Measurements from ENCODE around the gene GNG3. TPM values are rescaled to one million over a fixed set of nuclear protein-coding genes. Genes with fewer than 3 reads are reported as not detected.

GNG3 gene
- total and polyA plus RNA-seq, 2 experiments from 2014 or later: 2.1 to 7.2 TPM

DNA sequence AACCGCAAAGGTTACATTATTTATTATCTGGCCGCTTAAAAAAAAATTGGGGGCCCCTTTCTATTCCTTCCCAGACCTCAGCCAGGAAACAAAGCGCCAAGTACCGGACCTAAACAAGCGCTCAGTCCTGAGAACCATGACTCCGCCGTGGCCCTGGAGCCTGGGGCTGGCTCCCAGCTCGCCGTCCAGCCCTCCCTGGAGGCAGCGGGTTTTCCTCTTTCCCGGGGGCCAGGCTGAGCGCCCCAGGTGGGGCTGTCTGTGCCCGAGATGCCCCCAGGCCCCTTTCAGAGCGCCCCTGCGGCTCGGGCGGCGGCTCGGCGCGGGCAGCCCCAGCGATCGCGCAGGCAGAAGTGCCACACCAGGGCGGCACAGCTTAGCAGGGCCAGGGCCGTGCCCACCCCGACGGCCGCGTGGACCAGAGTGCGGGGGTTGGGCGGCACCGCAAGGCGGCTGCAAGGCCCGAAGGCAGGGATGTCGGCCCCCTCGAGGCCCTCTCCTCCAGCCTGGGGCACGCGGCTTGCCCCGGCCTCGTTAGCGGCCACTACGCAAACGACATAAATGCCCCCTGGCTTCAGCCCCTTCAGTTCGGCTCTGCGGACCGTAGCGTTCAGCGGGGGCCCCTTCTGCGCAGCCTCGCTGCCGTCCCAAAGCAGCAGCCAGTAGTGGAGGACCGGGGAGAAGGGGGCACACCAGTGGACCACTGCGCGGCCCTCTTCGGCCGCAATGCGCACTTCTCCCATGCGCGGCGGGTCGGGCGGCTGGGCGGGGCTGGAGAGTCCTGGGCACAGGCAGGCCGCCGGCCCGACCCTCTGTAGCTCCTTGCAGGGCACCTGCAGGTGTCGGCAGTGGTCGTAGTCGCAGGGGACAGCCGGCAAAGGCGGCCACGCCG is 19.7 kb upstream of the GNG3 start:
- peaks cover 12% of the 10 kb centered on the region; the same call in 2 of the 3 replicates for H3K4me1 Mint-ChIP-seq
- DNase-seq (ENCODE audit: low spot score): peak; percentile 85
- peaks cover 8% of the 10 kb centered on the region for H3F3A ChIP-seq (replicated peaks; ENCODE audit: low read depth)
- no peaks in the 10 kb centered on the region; the same call in 1 of the 2 replicates for H3K36me3 ChIP-seq (ENCODE audit: insufficient read depth)
- H3K27me3 Mint-ChIP-seq (ENCODE audit: insufficient read depth, low read depth, poor library complexity): peaks cover 6% of the 10 kb centered on the region
- no peaks in the 10 kb centered on the region for H4K20me1 ChIP-seq (replicated peaks; ENCODE audit: insufficient read depth)
- ATAC-seq: peak; percentile 90
- peaks cover 25% of the 10 kb centered on the region for H3K36me3 Mint-ChIP-seq (ENCODE audit: low read depth)
- no peak overlapping the region for H3K27ac ChIP-seq (ENCODE audit: low read depth)
- H3K9me2 ChIP-seq (ENCODE audit: insufficient read depth): no peaks in the 10 kb centered on the region
- peak overlapping the region; percentile 99 for H2AFZ ChIP-seq
- peaks cover 8% of the 10 kb centered on the region for H3K4me1 ChIP-seq (ENCODE audit: insufficient read depth)
- H3K4me3 Mint-ChIP-seq: no peak overlapping the region; the same call in 1 of the 3 replicates
- H3K27me3 ChIP-seq (ENCODE audit: insufficient read depth): peaks cover 20% of the 10 kb centered on the region
- no peaks in the 10 kb centered on the region for H3K79me2 ChIP-seq (replicated peaks; ENCODE audit: insufficient read depth)
- no peaks in the 10 kb centered on the region for H3K9me3 Mint-ChIP-seq
- no peak overlapping the region for H3K27ac Mint-ChIP-seq
- TF ChIP-seq, protein P1, sequence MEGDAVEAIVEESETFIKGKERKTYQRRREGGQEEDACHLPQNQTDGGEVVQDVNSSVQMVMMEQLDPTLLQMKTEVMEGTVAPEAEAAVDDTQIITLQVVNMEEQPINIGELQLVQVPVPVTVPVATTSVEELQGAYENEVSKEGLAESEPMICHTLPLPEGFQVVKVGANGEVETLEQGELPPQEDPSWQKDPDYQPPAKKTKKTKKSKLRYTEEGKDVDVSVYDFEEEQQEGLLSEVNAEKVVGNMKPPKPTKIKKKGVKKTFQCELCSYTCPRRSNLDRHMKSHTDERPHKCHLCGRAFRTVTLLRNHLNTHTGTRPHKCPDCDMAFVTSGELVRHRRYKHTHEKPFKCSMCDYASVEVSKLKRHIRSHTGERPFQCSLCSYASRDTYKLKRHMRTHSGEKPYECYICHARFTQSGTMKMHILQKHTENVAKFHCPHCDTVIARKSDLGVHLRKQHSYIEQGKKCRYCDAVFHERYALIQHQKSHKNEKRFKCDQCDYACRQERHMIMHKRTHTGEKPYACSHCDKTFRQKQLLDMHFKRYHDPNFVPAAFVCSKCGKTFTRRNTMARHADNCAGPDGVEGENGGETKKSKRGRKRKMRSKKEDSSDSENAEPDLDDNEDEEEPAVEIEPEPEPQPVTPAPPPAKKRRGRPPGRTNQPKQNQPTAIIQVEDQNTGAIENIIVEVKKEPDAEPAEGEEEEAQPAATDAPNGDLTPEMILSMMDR (conservative IDR thresholded peaks at IDR 0.05; ENCODE audit: low read depth in 2 of 2): no peak
- TF ChIP-seq ZNF114 (CRISPR knock-in tag; IDR thresholded peaks at IDR 0.05): no peak
- TF ChIP-seq NANOG (IDR thresholded peaks at IDR 0.05; ENCODE audit: borderline replicate concordance): no peak
- TF ChIP-seq, protein P2, sequence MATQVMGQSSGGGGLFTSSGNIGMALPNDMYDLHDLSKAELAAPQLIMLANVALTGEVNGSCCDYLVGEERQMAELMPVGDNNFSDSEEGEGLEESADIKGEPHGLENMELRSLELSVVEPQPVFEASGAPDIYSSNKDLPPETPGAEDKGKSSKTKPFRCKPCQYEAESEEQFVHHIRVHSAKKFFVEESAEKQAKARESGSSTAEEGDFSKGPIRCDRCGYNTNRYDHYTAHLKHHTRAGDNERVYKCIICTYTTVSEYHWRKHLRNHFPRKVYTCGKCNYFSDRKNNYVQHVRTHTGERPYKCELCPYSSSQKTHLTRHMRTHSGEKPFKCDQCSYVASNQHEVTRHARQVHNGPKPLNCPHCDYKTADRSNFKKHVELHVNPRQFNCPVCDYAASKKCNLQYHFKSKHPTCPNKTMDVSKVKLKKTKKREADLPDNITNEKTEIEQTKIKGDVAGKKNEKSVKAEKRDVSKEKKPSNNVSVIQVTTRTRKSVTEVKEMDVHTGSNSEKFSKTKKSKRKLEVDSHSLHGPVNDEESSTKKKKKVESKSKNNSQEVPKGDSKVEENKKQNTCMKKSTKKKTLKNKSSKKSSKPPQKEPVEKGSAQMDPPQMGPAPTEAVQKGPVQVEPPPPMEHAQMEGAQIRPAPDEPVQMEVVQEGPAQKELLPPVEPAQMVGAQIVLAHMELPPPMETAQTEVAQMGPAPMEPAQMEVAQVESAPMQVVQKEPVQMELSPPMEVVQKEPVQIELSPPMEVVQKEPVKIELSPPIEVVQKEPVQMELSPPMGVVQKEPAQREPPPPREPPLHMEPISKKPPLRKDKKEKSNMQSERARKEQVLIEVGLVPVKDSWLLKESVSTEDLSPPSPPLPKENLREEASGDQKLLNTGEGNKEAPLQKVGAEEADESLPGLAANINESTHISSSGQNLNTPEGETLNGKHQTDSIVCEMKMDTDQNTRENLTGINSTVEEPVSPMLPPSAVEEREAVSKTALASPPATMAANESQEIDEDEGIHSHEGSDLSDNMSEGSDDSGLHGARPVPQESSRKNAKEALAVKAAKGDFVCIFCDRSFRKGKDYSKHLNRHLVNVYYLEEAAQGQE (IDR thresholded peaks at IDR 0.05; ENCODE audit: unreplicated experiment): no peak
- peak; percentile 62; the same call in 1 of the 2 replicates for TF ChIP-seq POLR2AphosphoS5 (IDR thresholded peaks at IDR 0.05; ENCODE audit: low read depth)
- no peak for TF ChIP-seq CREB1 (CRISPR knock-in tag; IDR thresholded peaks at IDR 0.05; ENCODE audit: low read depth)
- no peak for TF ChIP-seq STAT1 (IDR thresholded peaks at IDR 0.05; ENCODE audit: unreplicated experiment)
- H3K4me2 ChIP-seq: peak overlapping the region; percentile 82
- peak overlapping the region; percentile 56 for H3K4me3 ChIP-seq

DNA sequence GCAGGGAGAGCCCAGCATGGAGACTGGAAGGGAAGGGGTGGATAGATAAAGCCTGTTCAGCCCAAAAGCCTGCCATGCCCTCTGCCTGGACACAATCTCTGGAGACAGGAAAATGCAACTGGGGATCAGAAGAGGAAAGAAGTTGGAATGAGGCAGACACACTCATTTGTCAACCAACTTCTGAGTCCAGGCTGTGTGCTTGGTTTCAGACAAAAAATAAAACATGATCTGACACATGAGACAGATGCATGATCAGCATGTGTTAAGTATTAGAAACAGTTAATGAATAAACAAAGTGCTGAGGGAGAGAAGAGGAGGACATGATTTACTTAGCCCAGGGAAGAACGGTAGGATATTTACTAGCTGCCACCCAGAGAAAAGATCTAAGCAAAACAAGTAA is 19.0 kb upstream of the GNG3 start:
- Mint-ChIP-seq H3K9me3 (no peaks in the 10 kb centered on the region), H3K27me3 (ENCODE audit: insufficient read depth, low read depth, poor library complexity) (peaks cover 9% of the 10 kb centered on the region), H3K4me3 (peak overlapping the region; percentile 7; the same call in 2 of the 3 replicates), H3K27ac (no peak overlapping the region), H3K36me3 (ENCODE audit: low read depth) (peaks cover 28% of the 10 kb centered on the region), H3K4me1 (peaks cover 12% of the 10 kb centered on the region; the same call in 2 of the 3 replicates)
- Histone ChIP-seq H3K9me2 (ENCODE audit: insufficient read depth) (no peaks in the 10 kb centered on the region), H3K4me2 (peak overlapping the region; percentile 82), H3K4me3 (peak overlapping the region; percentile 56), H4K20me1 (replicated peaks; ENCODE audit: insufficient read depth) (no peaks in the 10 kb centered on the region), H3K36me3 (ENCODE audit: insufficient read depth) (no peaks in the 10 kb centered on the region; the same call in 1 of the 2 replicates), H3K27ac (ENCODE audit: low read depth) (no peak overlapping the region), H3K4me1 (ENCODE audit: insufficient read depth) (peaks cover 8% of the 10 kb centered on the region), H2AFZ (peak overlapping the region; percentile 99), H3K79me2 (replicated peaks; ENCODE audit: insufficient read depth) (no peaks in the 10 kb centered on the region), H3K27me3 (ENCODE audit: insufficient read depth) (peaks cover 20% of the 10 kb centered on the region), H3F3A (replicated peaks; ENCODE audit: low read depth) (peaks cover 8% of the 10 kb centered on the region)
- DNase-seq (ENCODE audit: low spot score) (no peak), ATAC-seq (no peak)
- TF ChIP-seq, protein P1 (conservative IDR thresholded peaks at IDR 0.05; ENCODE audit: low read depth in 2 of 2): no peak
- TF ChIP-seq NANOG (IDR thresholded peaks at IDR 0.05; ENCODE audit: borderline replicate concordance): no peak

All from GM23338 (cell line).